Activated CD4-positive, alpha-beta T cell treated with anti-CD3 and anti-CD28 coated beads for 1 hour (primary cell): ENCODE results near the gene IL21R.
A peak's percentile ranks its signal among the peaks of the same experiment; 100 is the strongest.
"Not testable (repeated sequence)": the region's sequence is repeated elsewhere in the genome, so short reads cannot be mapped to it uniquely, and the experiment has no call there.

Source experiments
- DNase-seq: peaks from one replicate; pipeline ENCODE4 v3.0.0-alpha.2; 2020

The IL21R gene

DNA sequence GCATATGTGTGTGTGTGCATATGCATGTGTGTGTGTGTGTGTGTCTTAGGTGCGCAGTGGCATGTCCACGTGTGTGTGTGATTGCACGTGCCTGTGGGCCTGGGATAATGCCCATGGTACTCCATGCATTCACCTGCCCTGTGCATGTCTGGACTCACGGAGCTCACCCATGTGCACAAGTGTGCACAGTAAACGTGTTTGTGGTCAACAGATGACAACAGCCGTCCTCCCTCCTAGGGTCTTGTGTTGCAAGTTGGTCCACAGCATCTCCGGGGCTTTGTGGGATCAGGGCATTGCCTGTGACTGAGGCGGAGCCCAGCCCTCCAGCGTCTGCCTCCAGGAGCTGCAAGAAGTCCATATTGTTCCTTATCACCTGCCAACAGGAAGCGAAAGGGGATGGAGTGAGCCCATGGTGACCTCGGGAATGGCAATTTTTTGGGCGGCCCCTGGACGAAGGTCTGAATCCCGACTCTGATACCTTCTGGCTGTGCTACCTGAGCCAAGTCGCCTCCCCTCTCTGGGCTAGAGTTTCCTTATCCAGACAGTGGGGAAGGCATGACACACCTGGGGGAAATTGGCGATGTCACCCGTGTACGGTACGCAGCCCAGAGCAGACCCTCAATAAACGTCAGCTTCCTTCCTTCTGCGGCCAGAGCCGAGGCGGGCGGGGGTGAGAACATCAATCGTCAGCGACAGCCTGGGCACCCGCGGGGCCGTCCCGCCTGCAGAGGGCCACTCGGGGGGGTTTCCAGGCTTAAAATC lies 47.6 kb downstream of the IL21R start:
- peak; percentile 47 for DNase-seq

DNA sequence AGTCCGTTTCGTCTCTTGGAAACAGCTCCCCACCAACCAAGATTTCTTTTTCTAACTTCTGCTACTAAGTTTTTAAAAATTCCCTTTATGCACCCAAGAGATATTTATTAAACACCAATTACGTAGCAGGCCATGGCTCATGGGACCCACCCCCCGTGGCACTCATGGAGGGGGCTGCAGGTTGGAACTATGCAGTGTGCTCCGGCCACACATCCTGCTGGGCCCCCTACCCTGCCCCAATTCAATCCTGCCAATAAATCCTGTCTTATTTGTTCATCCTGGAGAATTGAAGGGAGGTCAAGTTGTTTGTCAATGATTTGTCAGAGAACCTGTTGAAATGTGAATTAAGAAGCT lies 48.2 kb downstream of the IL21R start:
- DNase-seq: no peak

DNA sequence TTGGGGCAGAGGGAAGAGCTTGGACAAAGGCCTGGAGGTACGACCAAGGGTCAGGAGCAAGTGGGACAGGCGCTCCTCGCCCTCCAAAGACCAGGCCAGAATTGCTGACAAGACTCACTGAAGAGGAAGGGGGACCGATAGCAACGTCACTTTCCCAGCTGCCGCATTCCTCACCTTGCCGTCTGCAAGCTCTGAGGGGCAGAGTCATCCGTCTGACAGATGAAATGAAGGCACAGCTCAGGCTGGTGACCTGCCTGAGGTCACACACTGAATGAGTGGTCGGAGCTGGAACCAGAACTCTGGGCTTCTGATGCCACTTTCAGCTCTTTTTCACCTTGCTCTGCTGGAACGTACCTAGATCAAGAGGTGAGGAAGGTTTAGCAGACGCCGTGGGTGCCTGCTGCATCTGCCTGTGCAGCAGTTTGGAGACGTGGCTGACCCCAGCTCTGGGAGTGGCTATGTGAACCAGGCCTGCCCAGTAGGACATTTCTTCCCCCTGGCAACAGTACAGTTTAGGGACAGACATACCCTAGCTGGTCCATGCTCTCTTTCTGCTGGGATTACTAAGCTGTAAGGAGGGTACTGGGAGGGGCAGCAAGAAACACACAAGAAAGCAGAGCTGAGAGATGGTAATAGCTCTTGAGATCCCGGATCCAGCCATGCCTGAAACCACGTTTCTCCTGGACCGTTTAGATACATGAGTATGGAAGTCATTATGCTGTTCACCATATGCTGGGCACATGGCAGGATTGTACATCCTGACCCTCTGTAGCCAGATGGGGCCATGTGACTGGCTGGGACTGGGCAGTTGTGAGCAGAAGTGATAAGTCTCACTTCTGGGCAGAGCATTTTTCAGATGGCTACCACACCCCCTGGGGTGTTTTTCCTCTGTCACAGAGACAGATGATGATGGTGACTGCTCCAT lies 50.9 kb downstream of the IL21R start:
- no peak for DNase-seq

DNA sequence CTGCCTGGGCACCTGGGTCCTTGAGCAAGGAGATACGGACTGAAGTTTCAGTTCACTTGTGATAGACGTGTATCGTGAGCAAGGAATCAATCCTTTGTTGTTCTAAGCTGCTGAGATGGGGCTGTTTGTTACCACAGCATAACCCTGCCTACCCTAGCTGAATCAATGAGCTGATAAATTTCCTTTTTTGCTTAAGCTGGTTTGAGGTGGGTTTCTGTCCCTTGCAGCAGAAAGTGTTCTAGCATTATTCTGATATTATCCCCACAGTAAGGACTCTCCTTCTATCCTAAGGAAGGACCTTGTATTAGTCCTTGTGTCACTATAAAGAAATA lies 51.5 kb downstream of the IL21R start:
- no peak for DNase-seq

DNA sequence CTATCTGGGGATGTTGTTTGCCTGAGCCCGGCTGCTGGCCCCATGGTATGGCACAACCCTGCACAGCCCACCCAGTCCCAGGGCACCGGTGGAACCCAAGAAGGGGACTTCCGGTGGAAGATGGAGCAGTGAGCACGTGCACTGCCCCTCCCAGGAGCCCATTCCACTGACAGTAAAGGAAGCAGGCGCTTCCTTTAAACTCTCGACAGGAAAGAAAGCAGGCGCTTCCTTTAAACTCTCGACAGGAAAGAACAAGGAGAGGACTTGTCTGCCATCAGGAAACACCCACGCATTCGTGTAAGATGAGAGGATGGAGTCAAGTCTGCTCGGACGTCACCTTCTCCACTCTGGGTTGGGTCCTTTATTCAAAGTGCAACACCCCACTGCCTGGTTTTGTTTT lies 53.7 kb downstream of the IL21R start:
- no peak for DNase-seq

DNA sequence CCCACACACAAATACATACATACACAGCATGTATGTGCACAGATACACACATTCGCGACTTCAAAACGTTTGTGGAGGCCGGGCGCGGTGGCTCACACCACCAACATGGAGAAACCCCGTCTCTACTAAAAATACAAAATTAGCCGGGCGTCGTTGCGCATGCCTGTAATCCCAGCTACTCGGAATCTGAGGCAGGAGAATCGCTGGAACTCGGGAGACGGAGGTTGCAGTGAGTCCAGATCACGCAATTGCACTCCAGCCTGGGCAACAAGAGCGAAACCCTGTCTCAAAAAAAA lies 55.6 kb downstream of the IL21R start:
- DNase-seq: not testable (repeated sequence)

DNA sequence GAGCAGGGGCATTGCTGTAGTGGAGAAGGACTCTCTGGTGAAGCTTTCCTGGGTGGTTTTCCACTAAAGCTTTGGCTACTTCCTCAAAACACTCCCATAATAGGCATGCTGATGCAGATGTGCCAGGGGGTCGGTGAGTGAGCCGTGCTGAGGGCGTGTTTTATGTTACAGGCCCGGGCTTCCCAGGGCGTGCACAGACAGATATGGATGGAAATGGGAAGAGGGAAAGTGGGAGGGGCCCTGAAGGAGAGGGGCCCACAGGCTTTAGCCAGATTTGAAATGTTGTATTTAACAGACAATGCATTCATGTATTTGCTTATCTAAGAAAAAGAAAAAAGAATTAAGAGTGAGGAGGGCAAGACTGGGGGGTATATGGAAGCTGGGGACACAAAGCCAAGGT lies 56.3 kb downstream of the IL21R start:
- no peak for DNase-seq

DNA sequence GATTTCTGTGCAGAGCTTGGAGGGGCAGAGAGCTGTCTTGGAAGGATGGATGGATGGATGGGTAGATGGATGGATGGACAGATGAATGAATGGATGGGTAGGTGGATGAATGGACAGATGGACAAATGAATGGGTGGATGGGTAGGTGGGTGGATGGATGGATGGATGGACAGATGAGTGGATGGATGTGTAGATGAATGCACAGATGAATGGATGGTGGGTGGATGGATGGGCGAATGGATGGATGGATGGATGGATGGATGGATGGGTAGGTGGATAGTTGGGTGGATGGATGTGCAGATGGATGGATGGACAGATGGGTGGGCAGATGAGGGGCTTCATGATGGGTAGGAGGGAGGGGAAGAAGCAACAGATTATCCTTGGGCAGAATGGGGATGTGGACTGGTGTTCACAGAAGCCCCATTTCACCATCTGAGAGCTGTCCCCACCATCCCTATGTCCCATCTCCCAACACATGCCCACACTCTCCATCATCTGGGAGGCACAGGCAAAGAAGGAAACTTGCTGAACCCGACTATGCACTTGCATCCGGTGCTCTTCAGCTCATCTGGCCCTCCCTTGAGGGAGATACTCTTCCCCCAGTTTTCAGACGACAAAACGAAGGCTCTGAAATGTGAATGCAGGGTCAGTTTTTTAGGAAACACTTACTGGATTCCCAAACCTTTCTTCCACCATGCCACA lies 57.2 kb downstream of the IL21R start:
- DNase-seq: no peak

DNA sequence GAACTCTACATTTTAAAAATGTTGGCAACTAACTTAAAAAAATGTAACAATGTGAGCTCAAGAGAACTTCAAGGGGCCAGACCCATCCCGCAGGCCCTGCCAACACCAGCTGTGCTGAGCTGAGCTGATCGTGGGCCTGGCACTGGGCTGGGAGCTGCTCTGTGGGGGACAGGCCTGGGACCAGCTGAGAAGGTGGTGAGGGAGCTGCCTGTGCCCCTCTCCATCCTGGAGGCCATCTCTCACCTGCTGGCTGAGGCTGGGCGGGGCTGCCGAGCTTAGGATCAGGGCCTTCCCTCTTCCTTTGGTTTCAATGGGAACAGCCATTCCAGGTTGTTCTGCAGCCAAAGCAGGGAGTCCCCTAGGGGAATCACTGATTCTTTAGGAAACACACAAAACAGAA lies 58.2 kb downstream of the IL21R start:
- DNase-seq: no peak

DNA sequence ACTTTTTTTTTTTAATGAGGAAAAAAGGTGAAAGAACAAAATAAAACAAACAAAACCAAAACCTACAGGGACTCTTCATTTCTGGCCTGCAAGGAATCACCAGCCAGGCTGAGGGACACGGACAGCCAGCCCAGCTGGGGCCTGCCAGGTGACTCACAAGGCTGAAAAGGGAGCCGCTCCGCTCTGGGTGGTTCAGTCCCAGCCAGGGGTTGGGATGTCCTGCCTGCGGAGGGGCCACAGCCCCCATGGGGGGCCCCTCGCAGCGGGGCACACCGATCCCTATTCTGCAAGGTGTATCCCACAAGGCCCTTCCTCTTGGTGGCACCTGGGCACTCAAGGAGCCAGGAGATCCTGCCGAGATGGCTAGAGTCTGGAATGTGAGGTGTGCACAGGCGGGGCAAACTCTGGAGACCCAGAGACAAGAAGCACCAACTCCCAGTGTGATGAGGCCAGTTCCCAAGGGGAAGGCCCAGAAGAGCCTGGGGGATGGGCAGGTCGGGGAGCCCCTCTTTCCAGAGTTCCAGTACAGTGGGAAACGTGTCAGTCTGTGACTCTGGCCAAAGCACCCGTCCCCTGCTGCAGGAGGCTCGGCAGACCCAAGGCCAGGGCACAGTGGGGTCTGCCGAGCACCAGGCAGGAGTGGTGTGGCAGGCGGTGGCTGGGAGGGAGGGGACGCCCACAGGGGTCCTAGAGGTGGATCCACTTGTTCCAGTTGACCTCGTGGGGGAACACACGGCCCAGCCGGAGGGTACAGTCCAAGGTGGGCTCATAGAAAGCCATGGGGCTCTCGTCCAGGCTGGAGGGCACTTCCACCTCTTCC lies 58.9 kb downstream of the IL21R start:
- no peak for DNase-seq

DNA sequence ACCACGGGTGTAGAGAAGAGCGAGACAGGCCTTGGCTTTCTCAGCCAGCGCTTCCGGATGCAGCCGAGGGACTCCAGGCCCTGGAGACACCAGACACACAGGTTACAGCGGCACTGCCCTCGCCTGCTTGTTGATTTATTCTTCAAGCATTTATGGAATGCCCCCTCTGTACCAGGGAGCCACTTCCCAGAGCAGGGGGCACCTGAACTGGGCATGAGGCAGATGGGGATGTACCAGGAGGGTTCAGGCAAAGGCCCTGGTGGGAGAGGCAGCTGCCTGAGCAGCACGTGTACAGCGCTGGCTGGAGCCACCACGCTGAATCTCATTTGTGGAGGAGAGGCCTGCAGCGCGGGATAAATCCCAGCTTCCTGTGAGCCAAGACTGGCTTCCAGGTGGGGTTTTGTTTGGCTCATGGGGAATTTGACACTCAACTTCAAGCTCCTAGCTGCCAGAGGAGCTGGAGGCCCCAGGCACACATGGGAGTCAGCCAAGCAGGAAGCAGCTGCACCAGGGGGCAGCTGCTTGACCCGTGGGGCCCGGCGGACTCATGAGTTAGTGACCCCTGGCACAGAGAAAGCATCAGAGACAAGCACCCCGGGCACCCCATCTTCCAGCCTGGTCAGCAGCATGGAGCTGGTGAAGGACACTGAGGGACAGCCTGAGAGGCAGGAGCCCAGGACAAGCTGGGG lies 59.7 kb downstream of the IL21R start:
- DNase-seq: no peak

DNA sequence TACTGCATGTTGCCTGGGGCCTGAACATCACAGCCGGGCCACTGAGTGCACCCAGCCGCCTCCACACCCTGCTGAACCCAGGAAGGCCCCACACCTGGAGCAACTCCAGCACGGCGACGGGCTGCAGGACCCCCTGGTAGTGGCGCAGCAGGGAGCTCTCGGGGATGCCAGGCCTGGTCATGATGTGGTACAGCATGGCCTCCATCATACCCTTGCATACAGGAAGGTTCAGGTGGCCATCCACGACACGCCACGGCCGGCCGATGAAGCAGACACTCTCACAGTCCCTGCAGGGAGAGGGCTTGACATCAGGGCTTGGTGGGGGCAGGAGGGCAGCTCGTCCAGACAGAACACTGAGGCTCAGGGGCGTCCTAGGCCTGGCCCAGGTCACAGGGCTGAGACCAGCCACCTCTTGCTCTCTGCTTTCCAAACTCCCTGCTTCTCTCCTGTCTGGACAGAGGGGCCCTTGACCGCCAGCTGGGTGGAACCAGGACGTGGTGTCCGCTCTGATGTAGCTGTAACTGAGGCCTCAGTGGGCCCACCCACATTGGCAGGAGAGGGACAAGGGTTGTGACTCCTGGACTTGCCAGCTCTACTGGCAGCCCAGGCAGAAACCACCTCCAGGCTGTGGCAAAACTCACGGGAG lies 60.3 kb downstream of the IL21R start:
- DNase-seq: no peak

DNA sequence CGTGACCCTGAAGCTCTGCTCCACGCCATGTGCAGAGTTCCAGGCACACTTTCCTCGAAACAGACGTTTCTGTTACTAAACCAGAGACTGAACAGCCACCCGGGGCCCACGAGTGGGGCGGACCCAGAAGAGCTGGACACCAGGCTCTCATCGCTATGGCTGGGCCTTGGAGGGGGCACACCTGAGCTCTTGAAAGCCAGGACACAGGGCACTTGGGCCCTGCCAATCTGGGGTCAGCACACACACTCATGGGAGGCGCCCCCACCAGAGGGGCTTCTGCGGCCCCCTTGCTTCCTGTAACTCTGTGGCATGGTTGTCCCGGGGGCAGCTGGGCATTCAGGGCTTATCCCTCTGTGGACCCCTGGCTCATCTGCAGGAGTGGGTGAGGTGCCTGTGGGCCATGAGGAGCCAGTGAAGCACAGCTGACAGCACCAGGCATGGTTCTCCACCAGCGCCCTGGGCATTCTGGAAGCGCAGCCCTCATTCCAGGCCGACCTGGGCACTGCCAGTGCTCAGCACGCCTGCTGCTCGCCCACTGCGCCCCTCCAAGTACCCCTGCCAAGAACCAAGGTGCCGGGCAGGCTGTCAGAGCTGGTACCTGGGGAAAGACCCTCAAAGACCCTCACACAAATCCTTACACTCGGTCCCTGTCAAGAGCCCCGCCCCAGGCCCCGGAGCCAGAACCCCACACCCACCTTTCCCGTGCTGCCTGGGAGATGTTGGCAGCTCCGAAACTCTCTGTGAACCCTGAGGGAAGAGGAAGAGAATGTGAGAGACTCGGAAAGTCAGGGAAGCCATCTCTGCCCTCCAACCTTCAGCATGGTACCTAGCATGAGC lies 61.1 kb downstream of the IL21R start:
- DNase-seq: no peak

DNA sequence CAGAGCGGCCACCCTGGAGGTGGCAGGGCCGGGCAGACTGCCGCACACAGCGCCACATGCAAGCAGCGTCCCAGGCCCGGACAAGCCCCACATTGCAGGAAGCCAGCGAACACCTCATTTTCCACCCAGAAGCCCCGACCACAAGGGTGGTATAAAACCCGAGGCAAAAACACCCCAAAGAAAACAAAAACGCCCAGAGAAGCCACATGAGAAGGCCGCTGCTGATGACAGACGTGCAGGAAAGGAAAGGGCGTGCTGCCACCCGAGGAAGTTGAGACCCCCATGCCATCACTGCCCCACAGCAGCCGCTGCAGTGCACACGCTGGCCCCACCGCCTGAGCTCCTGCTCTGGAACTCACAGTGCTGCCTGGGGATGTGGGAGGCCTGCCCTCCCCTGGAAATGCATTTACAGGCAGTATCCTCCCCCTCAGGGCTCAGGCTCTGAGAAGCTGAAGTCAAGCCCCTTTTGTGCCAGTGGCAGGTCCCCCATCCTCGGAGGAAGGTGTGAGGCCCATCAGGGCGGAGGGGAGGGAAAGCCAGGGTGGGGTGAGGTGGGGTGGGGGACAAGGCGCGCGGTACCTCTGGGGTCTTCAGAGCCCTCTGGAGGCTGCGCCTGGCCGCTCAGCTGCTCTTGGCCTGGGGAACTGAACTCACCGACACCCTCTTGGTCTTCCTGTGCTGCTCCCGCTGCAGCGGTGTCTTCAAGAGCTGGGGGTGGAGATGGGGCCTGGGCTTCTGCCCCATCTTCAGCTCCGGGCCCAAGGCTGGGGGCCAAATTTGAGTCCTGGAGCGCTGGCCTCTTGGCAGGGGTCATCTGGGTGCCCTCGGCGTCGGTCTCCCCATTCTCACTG lies 62.0 kb downstream of the IL21R start:
- DNase-seq: peak; percentile 35

DNA sequence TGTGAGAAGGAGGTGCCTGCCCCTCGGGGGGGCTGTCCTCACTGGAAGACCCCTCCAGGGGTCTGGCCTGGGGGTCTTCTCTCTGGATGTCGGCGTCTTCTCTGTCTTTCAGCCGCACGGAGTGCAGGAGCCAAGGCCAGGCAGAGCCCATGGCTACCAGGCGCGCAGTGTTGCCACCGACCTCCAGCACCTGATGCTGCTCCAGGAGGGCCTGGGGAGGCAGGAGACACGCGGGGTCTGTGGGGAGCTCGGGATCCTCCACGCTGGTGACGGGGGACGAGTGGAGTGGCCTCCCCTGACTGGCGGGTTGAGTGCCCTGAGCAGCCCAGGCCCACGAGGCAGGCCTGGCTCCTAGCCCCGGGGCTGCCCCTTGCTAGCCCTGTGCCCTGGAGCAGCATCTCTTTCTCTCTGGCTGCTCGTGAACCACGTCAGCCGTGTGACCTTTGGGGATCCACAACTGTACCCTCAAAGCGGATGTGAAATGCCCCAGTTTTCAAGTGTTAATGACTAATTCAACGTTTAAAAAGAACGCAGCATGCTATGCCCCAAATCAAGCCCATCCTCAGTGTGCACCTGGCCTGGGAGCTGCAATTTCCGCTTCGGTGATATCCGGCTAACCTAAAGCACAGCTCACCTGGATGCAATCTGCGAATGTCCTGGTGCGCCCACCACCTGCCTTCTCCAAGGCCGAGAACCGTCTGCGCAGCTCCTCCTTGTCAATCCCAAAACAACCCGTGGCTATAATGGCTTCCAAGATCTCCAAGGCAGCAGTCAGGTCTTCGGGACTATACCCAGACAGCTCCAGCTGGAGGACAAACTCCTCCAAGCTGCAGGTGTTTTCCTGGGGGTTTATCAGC lies 62.9 kb downstream of the IL21R start:
- no peak for DNase-seq

DNA sequence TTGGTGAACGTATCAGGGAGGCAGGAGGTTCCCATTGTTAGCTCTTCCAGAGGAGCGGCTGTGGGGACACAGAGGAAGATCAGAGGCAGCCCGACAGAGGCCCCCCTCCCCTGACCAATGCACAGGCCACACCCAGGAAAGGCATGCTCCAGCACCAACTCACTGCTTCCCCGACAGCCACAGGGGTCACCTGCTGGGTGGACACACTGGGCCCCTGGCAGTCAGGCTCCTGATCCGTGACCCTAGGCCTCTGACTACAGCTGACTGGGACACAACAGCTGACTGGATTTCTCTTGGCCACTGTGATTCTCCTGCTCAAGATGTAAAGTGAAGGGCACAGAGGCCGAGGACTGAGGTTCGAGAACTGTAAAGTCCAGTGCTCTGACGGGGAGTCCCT lies 63.5 kb downstream of the IL21R start:
- DNase-seq: no peak

DNA sequence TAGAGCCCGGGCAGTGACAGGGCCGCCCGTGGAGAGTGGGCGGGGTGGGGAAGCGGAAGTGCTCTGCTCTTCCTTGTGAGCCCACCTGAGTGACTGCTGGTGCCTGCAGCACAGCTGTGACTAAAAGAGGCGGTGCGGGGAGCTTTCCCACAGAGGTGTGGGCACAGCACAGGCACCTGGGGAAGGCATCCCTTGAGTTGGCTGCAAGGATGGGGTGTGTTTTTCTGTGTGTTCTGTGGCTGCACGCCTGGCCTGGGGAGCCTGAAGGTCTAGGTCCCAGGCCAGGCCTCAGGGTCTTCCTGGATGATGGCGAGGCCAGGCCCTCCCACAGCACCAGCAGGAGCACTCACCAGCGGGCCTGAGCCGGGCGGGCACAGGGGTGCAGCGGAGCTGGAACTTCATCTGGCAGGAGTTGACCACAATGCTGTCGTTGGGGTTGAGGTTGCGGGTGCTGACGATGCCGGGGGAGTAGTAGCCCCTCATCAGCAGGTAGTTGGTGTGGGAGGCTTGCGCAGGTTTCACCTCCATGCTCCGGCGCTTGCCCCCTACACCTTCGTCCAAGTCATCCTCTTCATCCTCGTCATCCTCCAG lies 67.1 kb downstream of the IL21R start:
- DNase-seq: no peak

DNA sequence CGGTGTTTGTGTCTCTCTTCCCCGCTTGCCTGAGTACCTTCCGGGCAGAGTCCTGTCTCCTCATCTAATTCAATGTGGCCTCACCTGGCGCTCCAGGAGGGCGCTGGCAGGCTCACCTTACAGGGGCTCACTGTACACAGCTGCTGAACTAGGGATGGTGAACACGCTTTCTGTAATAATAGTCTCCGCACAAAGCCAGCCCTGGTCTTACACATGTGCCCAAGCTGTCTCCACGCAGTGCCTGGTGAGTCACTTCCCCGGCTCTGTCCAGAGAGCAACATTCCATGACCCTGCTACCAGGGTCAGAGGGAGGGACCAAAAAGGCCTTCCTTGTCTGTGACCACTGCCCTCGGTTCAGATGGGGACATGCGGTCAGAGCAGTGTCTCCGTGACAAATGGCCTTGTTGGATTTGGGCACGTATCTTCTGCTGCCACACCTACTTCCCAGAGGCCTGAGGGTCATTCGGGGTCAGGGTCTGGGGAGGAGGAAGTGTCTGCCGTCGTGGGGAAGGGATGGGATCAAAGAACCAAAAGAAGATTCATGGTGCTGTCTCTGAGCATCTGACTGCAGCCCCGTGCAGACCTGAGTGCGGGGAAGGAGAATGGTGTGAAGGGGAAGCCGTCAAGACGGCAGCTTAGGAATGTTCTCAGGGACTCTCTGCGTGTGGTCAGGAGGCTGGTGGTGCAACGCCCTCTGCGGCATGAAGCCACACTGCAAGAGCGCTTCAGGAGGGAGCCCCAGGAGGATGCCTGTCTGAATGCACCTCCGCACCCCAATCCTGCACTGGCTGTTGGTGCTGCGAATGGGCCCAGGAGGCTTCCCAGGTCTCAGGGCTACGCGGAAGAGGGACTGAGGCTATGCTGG lies 68.8 kb downstream of the IL21R start:
- no peak for DNase-seq
